ENCODE data around the gene BHLHE23.

- TF ChIP-seq, protein P1, sequence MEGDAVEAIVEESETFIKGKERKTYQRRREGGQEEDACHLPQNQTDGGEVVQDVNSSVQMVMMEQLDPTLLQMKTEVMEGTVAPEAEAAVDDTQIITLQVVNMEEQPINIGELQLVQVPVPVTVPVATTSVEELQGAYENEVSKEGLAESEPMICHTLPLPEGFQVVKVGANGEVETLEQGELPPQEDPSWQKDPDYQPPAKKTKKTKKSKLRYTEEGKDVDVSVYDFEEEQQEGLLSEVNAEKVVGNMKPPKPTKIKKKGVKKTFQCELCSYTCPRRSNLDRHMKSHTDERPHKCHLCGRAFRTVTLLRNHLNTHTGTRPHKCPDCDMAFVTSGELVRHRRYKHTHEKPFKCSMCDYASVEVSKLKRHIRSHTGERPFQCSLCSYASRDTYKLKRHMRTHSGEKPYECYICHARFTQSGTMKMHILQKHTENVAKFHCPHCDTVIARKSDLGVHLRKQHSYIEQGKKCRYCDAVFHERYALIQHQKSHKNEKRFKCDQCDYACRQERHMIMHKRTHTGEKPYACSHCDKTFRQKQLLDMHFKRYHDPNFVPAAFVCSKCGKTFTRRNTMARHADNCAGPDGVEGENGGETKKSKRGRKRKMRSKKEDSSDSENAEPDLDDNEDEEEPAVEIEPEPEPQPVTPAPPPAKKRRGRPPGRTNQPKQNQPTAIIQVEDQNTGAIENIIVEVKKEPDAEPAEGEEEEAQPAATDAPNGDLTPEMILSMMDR (IDR thresholded peaks at IDR 0.05) = no peak
- TF ChIP-seq POLR2A (IDR thresholded peaks at IDR 0.05) = no peak
Observed at GRCh38 chr20:62977613-62978560, 28.9 kb downstream of the BHLHE23 start.
